NCI-H82 treated with DMSO at 0.1 percent for 48 hours (cell line): ENCODE measurements around the gene RRM2.

Experiments
- DNase-seq: peaks from one replicate; lab custom pipeline; 2025; ENCODE audit not compliant: unreplicated experiment; lab: John Stamatoyannopoulos, UW

Gene RRM2

DNA sequence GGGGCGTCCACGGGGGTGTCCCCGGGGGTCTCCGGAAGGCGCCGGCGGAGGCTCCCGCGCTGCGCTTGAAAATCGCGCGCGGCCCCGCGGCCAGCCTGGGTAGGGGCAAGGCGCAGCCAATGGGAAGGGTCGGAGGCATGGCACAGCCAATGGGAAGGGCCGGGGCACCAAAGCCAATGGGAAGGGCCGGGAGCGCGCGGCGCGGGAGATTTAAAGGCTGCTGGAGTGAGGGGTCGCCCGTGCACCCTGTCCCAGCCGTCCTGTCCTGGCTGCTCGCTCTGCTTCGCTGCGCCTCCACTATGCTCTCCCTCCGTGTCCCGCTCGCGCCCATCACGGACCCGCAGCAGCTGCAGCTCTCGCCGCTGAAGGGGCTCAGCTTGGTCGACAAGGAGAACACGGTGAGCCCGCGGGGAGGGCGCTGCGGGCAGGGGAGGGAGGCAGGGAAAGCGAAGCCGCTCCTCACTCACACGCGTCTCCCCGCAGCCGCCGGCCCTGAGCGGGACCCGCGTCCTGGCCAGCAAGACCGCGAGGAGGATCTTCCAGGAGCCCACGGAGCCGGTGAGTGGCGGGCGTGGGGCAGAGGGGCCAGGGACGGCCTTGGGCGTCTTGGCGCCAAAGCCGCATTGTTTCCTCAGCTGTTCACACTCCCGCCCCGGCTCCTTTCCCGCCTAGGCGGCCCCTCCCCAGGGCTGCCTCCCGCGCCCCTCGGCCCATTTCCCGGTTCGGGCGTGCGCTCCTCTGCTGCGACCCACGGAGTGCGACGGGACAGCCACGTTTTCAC is at the start of gene RRM2:
TSS of gene RRM2 (plus strand) at position 240 of the 781 bp plus-strand sequence. CDS start at position 300, 60 bp downstream.
- peak; percentile 92 for DNase-seq

DNA sequence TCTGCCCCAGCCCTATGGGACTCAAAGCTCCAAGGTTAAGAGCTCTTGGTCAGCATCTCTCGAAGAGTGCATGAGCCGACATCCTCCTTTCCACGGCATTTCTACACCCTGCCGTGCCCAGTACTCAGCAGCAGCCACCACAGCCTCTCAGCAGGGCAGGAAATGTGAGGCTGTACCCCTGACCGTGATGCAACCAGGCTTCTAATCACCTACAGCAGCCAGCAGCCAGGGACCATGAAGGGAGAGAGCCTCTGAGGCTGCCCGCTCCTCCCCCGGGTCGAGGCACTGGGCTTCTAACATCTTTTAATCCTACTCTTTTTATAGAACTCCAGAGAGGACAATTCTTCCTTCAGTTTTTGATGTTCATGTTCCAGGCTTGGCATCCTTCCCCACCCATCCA is 48.8 kb upstream of the RRM2 start:
- no peak for DNase-seq

DNA sequence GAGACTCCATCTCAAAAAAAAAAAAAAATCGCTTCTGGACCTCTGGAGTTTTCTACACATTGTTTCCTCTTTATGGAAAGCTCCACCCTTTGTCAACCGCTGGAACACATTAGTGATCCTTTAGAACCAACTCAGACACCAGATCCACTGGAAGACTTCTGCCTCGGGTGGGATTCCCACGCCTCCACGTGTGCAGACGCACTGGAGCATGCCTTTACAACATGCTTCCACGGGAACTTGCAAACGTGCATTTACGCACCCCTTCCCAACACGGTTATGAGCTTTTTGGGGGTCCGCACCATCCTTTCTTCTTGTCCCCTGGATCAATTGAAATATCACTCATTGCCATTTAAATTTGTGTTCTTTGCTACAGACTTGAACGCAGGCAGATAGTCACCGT is 47.4 kb upstream of the RRM2 start:
- DNase-seq = no peak

DNA sequence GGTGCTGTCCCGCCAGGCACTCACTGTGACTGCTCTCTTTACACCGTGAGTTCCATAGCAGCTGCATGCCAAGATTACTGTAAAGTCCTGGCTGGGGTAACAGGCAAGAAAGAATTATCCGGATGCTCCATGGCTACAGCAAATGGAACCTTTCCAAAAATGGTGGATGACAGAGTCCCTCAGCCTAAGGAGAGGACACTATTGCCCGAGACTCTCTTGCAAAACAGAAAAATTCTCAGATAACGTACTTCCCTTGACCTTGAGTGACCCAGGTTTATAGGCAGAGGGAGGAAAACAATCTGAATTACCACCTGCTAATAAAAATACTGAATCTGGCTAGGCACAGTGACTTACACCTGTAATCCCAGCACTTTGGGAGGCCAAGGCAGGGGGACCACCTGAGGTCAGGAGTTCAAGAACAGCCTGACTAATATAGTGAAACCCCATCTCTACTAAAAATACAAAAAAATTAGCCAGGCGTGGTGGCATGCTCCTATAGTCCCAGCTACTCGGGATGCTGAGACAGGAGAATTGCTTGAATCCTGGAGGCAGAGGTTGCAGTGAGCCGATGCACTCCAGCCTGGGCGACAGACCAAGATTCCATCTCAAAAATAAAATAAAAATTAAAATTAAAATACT is 46.8 kb upstream of the RRM2 start:
- no peak for DNase-seq

DNA sequence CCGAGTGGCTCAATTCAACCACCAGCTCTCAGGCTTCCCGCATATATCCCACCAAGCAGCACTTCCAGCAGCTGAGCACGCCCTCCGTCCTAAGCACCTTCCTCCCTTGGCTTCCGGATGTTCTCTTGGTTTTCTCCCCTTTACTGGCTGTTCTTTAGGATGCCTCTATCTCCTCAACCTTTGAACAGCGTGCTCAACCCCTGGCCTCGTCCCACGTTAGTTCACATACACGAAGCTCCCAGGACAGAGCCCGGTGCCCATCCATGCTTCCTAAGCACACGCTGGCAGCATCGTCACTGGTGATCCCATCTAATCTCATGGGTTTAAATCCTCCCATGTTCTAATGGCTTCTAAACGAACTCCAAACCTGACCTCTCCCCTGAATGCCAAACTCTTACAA is 46.0 kb upstream of the RRM2 start:
- no peak for DNase-seq

DNA sequence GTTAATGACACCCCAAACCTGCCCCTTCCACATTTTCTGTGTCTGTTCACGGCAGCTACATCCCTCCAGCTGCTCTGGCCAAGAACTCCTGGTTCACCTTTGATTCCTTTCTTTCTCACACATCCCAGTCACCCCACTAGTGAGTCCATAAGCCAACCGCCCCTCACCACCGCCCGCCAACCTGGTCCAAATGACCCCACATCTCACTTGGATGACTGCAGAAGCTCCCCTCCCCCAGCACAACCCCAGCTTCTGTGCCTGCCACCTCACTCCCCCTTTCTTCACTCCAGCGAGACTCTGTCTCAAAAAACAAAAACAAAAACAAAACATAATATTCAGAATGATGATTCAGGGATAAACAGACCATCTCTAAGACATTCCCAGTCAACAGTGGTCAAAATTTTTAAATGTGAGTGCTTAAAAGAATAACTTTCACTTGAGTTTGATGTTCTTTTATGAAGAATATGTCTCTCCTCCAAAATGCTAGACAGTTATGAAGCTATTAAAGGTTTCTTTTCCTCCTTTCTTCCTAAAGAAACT is 45.5 kb upstream of the RRM2 start:
- DNase-seq = no peak

DNA sequence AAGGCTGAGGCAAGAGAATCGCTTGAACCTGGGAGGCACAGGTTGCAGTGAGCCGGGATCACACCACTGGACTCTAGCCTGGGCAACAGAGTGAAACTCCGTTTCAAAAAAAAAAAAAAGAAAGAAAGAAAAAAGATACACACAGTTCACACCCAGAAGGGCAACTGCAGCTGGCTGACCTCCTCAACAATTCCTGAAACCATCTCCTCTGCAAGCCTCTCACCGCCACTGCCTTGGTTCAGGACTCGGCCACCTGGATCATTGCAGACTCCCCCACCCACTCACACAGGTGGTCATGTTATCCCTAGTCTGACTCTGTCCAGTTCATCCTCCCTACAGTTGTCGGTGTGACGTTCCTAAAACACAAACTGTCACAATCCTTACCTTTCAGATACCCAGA is 44.5 kb upstream of the RRM2 start:
- DNase-seq = no peak

DNA sequence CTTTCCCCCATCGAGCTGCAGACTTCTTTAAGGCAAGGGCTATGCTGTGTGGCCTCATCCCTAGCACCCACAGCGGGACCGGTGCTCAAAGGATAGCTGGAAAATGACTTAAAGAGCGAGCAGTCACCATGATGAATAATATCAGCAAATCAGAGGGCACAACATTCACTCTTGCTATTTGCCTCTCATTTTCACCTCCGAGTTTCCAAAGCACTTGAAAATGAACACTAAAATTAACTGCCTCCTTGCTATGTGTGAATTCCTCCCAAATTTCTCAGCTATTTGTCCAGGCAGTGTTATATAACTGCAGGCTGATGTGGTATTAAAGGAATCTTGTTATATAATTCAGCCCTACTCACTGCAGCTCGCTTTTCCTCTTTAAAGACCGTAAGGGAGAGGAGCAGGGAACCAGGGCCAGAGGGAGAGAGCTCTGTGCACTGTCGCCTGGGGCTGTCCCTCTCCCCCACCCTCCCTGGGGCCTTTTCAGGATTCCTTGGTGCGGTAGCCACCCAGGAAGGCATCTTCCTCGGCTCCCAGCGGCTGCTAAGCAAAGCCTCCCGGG is 43.8 kb upstream of the RRM2 start:
- DNase-seq = no peak

DNA sequence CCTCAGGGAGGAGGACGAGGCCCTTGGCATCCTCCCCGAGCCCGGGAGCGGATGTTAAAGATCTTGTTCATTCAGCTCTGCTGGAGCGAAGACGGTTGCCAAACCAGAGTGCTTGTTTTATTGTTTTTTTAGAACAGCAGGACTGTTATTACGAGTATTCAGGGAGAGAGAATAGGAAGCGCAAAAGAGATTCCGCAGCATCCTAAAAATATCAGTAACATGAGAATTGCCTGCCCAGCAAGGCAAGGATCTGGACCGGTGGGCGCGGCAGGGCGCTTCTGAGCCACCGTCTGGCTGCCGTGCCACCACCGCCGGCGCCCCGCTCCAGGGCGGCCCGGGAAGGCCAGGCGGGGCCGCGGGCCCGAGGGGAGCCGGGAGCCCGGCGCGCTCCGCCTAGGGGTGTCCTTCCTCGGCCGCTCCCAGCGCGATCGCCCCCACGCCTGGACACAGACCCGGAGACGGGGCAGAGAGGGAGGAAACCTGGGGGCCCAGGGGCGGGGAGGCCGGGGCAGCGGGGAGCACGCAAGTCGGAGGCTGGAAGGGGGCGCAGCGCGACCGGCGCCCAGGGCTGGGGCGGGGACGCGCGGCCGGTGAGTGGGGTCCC is 43.2 kb upstream of the RRM2 start:
- no peak for DNase-seq

DNA sequence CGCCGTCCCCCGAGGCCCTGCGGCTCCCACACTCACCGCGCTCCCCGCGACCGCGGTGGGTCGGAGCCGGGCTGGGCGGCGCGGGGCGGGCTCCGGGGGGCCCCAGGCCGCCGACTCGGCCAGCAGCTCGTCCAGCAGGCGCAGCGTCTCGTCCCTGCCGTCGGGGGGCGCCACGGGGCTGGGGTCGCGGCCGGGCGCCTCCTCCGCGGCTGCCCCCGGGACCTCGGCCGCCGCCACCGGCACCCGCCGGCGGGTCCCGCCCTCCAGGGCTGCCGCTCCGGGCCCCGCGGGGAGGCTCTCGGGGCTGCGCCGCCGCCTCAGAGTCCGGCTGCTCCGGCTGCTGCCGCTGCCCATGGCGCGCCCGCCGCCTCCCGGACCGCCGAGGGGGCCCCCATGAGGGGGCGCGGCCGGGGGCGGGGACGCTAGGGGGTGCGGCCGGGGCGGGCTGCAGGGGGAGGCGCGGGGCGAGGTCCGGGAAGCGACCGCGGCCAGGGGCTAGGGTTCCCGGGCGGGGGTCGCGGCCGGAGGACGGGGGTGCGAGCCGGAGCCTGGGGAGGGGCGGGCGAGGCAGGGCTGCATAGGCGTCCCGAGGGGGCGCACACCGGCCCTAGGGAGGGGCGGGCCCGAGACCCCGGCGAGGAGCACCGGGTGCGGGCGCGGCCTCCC is 42.5 kb upstream of the RRM2 start, which contains the start of gene CYS1:
TSS of gene CYS1 (minus strand) at position 542 of the 666 bp plus-strand sequence. CDS start at position 354, 188 bp downstream.
- no peak for DNase-seq

DNA sequence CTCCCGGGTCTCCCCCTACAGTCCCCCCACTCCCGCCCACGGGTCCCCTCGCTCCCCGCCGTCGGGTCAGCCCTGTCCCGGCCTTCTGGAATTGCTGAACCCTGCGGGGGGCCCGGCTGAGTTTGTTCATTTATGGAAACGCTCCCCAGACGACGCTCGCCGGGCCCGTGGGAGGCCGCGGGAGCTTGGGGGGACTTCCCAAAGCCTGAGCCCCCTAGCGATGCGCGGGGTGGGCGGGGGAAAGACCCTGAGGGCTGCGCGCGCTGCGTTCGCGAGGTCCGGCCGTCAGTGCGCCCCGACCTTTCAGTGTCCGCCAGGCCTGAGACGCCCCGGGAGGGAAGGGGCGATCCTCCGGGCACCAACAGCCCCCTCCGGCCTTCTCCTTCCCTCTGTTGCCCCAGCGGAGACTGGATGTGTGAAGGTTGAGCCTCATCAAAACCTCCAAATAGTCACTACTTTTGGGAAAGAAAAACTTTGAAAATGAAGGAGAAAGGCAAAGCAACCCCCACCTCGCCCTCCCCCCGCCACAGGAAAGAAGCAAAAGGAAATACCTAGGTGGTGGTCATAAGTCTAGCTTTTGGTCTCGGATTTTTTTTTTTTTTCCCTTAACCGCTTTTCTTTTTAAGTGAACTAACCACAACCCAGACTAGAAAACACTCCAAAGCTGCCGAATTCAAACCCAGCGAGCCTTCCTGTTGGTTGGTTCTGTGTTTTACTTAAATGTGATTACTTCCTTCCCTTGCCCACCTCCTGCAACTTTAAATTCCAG is 41.8 kb upstream of the RRM2 start:
- no peak for DNase-seq

DNA sequence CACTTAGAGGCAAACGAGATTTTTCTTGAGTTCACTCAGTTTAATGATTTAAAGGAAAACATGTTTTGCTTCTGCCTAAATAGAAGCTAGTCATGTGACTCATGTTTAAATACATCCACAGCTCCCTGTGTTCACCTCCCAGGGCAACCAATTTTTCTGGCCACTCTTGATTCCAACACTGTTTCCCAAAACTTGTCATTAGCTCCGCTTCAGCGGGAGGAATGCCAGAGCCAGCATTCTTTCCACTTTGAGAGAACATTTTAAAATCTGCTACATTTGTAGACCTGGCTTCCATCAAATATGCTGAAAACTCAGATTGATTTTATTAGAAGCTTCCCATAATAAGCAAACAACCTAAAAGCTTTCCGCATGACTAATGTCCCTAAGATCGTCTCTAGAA is 39.5 kb upstream of the RRM2 start:
- DNase-seq = no peak

DNA sequence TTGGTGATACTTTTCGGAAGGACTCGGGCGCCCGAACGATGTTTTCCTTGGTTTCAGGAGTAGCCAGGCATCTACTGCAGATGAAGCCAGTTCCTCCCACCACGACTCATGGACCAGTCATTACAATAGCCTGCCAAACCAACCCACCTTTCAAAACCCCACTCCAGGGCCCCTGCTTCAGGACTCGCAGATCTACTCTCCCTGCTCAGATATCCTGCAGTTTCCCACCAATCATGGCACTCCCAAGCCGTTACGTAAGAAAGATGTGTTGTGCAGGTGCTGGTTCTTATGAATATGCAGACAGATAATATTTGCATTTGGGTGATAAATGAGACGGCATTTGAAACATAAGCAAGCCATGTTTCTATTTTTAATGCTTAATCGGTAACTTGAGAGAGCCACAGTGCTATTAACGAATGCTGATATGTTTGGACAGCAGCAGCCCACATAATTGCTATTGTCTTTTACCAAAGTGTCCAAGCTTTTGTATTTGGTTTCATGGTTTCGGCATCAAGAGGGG is 38.8 kb upstream of the RRM2 start:
- DNase-seq = no peak

DNA sequence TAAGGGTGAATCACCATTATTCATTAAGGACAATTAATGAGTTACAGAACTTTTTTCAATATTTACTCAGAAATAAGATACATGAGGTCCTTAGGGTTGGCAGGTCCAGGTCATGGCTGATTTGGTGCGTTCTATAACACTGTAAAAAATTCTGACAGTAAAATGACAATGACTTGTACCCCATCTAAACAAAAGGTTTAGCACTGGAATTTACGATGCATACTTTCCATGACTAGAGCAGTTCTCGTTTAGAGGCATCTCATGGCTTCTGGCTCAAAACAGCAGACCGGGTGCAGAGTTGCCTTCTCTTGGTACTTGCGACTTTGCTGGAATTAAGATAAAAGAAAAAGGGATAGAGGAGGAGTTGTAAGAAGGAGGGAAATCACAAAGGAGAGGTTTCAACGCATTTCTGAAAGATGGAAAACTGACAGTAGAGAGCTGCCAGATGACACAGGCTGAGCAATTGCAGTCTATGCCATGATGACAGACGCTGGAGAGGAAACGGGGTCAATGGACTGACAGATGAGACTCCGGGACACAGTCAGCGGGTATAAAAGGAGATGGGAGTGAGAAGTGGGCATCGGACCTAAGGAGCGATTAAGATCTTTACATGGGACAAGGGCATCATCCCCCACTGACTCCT is 38.2 kb upstream of the RRM2 start:
- DNase-seq = no peak

DNA sequence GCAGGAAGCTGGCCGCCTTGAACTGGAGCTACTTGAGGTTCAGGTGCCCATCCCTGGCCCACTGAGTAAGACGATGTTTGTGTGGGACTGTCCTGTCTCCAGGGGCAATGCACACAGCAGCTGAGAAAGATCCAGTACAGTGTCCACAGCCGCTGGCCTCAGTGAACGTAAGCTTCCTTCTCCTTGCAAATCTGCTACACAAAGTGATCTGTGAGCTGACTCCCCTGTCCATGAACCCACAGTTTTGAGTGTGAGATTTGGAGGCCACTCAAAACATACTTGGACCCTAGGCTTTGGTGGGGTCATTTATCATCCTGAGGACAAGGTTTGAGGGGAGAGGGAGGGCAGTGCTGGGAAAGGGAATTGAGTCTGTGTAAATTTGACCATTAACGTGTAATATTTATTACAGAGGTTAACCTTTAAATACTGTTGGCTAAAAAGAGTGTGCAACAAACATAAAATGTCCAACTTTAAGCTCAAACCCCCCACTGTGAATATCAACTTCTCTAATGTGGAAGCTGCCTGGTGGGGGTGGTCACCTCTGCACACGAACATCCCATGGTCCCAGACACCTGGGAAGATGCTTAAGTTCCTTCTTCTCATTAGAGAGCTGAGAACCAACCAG is 37.4 kb upstream of the RRM2 start:
- no peak for DNase-seq

DNA sequence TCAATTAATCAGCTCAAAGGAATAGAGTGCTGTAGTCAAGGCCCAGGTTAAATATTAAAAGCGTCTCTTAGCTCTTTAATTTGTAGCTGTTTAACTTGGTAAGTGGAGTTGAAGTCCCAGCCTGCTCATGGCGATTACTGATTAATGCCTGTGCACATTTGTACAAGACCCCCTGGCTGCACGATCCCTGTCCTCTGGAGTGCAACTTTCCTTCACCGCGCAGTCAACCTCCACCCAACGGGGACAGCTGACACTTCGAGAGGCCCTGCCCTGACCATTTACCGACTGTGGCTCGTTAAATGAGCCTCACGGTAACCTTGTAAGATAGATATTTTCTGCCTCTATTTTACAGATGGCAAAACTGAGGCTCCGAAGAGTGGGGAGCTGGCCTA is 36.9 kb upstream of the RRM2 start:
- DNase-seq = no peak

DNA sequence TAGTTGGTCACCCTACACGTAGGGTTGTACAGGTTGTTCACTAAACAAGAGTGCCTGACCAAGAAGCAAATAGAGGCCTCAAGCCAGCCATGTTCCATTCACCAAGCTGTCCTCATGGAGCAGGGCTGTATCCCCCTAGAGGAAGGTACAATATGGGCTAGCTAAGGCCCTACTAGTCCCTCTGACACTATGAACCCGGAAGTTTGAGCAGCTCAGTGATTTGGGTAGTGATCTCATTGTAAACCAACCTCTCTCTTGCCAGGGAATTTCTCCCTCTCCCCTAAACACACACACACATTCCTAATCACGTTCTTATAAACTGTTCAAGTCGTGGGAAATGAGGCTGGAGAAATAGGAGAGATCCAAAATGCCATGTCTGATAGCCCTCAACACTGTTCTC is 35.6 kb upstream of the RRM2 start:
- DNase-seq = no peak

DNA sequence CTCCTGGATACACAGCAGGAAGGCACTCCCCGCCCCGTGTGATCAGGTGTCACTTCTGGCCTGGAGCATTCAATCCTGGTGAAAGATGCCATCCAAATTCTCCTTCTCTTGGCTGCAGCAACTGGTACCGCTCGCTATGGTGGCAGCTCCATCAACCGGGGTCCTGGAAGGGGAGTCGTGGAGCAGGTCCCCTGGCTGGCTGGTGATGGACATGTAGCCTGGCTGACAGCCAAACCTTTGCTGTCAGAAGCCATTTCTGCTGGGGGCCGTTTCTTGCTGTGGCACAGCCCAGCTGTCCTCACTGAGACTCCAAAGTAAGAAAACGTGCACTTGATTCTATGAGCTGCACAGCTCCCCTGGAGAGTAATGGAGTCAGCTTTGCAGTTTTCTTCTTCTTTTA is 35.2 kb upstream of the RRM2 start:
- no peak for DNase-seq

DNA sequence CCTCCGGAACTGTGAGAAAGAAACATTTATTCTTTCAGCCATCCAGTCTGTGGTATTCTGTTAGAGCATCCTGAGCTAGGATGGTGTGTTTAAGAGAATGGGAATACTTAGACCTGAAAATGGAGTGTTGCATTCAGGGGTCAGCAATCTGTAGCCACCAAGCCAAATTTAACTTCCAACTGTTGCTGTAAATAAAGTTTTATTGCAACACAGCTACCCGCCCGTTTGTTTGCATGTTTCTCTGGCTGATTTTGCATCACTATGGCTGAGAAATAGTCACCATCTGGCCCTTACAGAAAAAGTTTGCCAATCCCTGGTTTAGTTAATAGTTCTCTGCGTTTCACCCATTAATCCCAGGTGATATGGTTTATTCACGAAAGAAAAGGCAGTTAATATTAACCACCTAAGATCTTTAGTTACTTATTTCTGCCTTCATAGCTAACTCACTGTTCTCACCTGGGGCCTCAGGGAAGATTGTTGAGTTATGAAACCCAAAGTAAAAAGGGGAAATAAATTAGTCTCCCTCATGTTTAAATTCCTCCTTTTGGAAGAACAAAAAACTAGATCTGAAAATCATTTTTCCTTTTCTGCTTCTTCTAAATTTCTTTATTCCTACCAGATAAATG is 32.9 kb upstream of the RRM2 start:
- DNase-seq = no peak
